Uterus (tissue), 2 donors: ENCODE data around the gene SPEM3.

ENCODE experiments used
- CTCF ChIP-seq, 4 experiments: fragments of 200-600 bp in 2 of 4; fragments of 450-650 bp in 2 of 4; sonication (generic) in 2 of 4; IDR thresholded peaks; one replicate each; pipeline ENCODE4 v1.5.1; 2016 to 2019; ENCODE audit warnings: antibody characterized with exemption in 4 of 4, mild to moderate bottlenecking in 2 of 4, moderate library complexity in 1 of 4
- POLR2A ChIP-seq, 2 donors: fragments of 450-650 bp; IDR thresholded peaks; one replicate each; pipeline ENCODE4 v1.6.1; 2016; ENCODE audit warnings: antibody characterized with exemption in 2 of 2, mild to moderate bottlenecking in 1 of 2, moderate library complexity in 1 of 2

DNA sequence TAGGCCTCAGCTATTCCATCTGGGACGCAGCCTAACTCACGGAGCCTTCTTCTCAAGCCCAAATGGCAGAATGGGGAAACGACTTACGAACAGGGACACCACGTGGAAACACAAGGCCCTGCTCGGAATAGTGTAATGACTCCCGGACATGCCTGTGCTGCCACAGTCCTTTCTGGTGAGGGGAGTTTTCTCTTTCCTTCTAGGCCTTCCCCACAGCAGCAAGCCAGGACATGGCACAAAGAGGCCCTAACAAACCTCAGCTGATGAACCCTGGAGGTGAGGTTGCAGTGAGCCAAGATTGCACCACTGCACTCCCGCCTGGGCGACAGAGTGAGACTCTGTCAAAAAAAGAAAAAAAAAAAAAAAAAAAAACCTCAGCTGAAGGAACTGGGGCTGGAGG lies 35.4 kb downstream of the SPEM3 start:
- TF ChIP-seq CTCF (IDR thresholded peaks at IDR 0.05) (no peak), POLR2A (IDR thresholded peaks at IDR 0.05) (no peak)
